Colonic mucosa (tissue), 4 donors: ENCODE measurements around the gene LANCL3. TPM values are rescaled to one million over a fixed set of nuclear protein-coding genes. Genes with fewer than 3 reads are reported as not detected.

ENCODE experiments used
- DNase-seq: peaks from one replicate; pipeline ENCODE4 v3.0.0-alpha.2; 2020
- H3K27ac ChIP-seq: fragments of 200-600 bp; one replicate; pipeline ENCODE4 v1.8.0; 2021
- H3K27me3 ChIP-seq: fragments of 200-600 bp; one replicate; pipeline ENCODE4 v1.8.0; 2021
- H3K36me3 ChIP-seq: fragments of 200-600 bp; one replicate; pipeline ENCODE4 v1.8.0; 2021
- H3K4me1 ChIP-seq: fragments of 200-600 bp; one replicate; pipeline ENCODE4 v1.8.0; 2021; ENCODE audit warnings: mild to moderate bottlenecking
- H3K4me3 ChIP-seq: fragments of 200-600 bp; one replicate; pipeline ENCODE4 v1.8.0; 2021
- H3K9ac ChIP-seq, 2 donors: one replicate each; pipeline ENCODE4 v1.7.0; 2013; ENCODE audit warnings: control low read depth in 2 of 2, low read depth in 2 of 2, low read length in 2 of 2
- H3K9me3 ChIP-seq: fragments of 200-600 bp; one replicate; pipeline ENCODE4 v1.8.0; 2021
- intact Hi-C: fragments of 100-400 bp; cut with DNase I; formaldehyde crosslinking; loops from one replicate; pipeline ENCODE4 v1.14.1; 2022
- total RNA-seq, 2 donors: library from RNA; stranded (reverse); fragmentation: NEBNext Ultra II Directional in 1 of 2; extraction: Animal tissue kit (Norgen Biotek cat#: 25700) in 1 of 2; gene quantifications; one replicate each; pipeline ENCODE4 v1.2.1, GENCODE V29; 2021
- TF ChIP-seq, protein P1 (sequence below): fragments of 200-600 bp; IDR thresholded peaks from one replicate; pipeline ENCODE4 v1.8.0; 2022; ENCODE audit warnings: antibody characterized with exemption, mild to moderate bottlenecking
- donor health status: healthy.
- donor health status: DM: no; HTN: no; CAD: no.
- donor health status: DM: no; HTN: no; CAD: no.

The LANCL3 gene
- total RNA-seq, 2 donors from 2014 or later = 1.9 to 3.5 TPM

DNA sequence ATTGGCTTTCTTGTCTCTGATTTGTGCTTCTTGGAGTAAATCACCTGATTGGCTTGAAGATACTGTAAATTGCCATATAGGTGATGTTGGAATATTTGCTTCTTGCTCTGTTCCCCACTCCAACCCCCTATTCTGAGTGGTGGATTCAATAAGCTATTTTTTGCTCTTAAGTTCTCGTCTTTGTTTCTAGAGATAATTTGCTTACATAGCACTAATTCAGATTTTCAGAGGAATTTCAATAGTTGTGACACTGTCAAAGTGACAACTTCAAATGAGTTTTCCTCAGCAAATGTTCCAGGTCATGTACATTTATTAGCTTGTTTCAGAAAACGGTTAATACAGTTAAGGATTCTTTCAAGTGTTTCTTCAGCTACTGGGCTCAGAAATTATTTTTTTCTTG, 18.6 kb downstream of the LANCL3 start:
- H3K9me3 ChIP-seq = no peaks in the 10 kb centered on the region
- intact Hi-C loops = no loop called here
- no peaks in the 10 kb centered on the region for H3K27me3 ChIP-seq
- no peak overlapping the region for H3K27ac ChIP-seq
- no peaks in the 10 kb centered on the region for H3K4me1 ChIP-seq
- no peaks in the 10 kb centered on the region for H3K36me3 ChIP-seq
- H3K9ac ChIP-seq = no peak overlapping the region
- TF ChIP-seq, protein P1, sequence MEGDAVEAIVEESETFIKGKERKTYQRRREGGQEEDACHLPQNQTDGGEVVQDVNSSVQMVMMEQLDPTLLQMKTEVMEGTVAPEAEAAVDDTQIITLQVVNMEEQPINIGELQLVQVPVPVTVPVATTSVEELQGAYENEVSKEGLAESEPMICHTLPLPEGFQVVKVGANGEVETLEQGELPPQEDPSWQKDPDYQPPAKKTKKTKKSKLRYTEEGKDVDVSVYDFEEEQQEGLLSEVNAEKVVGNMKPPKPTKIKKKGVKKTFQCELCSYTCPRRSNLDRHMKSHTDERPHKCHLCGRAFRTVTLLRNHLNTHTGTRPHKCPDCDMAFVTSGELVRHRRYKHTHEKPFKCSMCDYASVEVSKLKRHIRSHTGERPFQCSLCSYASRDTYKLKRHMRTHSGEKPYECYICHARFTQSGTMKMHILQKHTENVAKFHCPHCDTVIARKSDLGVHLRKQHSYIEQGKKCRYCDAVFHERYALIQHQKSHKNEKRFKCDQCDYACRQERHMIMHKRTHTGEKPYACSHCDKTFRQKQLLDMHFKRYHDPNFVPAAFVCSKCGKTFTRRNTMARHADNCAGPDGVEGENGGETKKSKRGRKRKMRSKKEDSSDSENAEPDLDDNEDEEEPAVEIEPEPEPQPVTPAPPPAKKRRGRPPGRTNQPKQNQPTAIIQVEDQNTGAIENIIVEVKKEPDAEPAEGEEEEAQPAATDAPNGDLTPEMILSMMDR = no peak
- no peak overlapping the region for H3K4me3 ChIP-seq
- DNase-seq = no peak

DNA sequence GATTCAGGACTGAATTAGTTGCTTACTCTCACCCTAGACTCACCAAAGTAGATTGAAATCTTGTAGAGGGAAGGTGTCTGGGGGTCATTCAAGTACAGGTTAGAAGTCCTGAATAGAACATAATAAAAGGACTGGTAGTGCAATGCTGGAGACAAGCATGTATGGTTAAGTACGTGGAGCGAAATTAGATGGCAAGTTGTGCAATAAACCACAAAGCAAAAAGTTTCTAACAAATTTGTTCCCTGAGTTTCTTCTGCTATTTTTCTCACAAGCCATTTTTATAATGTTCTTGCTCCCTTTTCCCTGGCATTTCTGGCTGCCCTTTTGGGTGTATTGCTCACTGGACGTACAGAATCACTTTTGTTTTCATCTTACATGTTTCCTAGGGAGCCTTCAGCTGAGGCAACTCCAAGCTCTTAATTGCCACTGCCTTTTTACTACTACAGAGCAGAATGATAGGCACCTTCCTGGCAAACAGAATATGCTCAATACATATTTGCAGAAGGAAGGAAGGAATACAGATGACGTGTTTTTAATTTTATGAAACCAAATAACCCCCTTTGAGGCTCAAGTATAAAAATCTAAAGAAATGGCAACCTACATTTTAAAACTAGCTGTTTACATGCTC, 23.4 kb downstream of the LANCL3 start:
- Histone ChIP-seq H3K4me1 (no peaks in the 10 kb centered on the region), H3K9ac (no peak overlapping the region), H3K27ac (no peak overlapping the region), H3K4me3 (no peak overlapping the region), H3K27me3 (no peaks in the 10 kb centered on the region), H3K36me3 (no peaks in the 10 kb centered on the region), H3K9me3 (no peaks in the 10 kb centered on the region)
- no peak for DNase-seq
- TF ChIP-seq, protein P1 = no peak
- intact Hi-C loops = no loop called here

DNA sequence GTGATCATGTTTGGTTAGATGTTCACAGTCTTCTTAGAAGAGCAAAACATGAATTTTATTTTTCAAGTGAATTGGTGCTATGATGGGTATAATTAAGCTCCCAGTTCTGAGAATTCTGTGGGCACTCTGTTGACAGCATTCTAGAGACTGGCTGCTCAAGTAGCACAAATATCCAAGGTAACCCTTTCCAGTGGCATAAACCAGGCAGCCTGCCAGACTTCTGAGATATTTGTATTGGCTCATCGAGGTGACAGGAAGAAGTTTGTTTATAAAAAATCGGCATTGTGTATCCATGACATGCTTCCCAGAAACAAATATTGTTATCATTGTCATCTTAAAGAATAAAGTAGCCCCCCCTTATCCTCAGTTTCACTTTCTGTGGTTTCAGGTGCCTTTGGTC, 28.3 kb downstream of the LANCL3 start:
- H3K36me3 ChIP-seq = no peaks in the 10 kb centered on the region
- H3K9ac ChIP-seq = no peak overlapping the region
- H3K27ac ChIP-seq = no peak overlapping the region
- no peaks in the 10 kb centered on the region for H3K27me3 ChIP-seq
- H3K4me3 ChIP-seq = no peak overlapping the region
- TF ChIP-seq, protein P1 = no peak
- intact Hi-C loops = no loop called here
- no peaks in the 10 kb centered on the region for H3K9me3 ChIP-seq
- no peaks in the 10 kb centered on the region for H3K4me1 ChIP-seq
- no peak for DNase-seq

DNA sequence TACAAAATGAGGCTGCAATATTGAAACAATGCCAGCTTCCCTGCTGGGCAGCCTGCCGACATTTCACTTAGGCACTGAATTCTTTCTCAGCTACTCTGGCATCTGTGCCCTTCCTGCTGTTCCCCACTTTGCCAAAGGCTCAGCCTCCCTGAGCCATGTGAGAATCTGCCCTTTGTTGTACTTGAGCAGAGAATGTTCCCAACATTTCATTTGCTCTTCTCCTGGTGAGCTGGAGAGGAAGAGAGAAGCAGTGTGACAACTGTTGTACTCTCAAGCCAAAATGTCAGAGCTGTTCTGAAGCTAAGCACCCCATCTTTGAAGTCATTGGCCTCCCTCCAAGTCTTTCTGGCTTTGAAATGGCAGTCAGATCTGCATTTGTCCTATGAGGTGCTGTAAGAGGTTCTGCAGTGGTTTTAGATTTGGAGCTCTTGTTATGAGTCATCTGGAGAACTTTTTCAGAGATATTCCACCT, 32.5 kb downstream of the LANCL3 start:
- Histone ChIP-seq H3K9me3 (no peaks in the 10 kb centered on the region), H3K36me3 (no peaks in the 10 kb centered on the region), H3K27ac (no peak overlapping the region), H3K4me1 (no peaks in the 10 kb centered on the region), H3K9ac (no peak overlapping the region), H3K27me3 (no peaks in the 10 kb centered on the region), H3K4me3 (no peak overlapping the region)
- intact Hi-C loops = no loop called here
- DNase-seq = no peak
- TF ChIP-seq, protein P1 = no peak

DNA sequence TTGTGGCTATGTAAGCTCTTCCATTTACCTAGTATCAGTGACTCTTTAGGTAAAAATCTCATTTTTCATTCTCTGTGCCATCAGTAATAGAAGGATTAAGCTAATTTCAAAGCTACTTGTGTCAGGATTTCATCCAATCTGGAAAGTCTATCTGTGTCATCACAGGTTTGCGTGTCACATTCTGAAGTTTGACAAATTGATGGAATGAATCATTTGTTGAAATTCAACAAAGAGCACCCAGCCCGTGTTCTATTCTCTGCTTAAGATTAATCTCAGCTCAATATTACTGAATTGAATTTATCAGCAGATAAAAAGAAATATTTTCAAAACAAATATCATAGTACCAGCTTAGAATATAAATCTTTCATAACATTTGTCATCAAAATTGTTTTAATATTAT, 35.8 kb downstream of the LANCL3 start:
- no peaks in the 10 kb centered on the region for H3K27me3 ChIP-seq
- H3K9me3 ChIP-seq = no peaks in the 10 kb centered on the region
- intact Hi-C loops = no loop called here
- H3K4me1 ChIP-seq = no peaks in the 10 kb centered on the region
- no peak for DNase-seq
- TF ChIP-seq, protein P1 = no peak
- no peak overlapping the region for H3K9ac ChIP-seq
- no peaks in the 10 kb centered on the region for H3K36me3 ChIP-seq
- no peak overlapping the region for H3K27ac ChIP-seq
- H3K4me3 ChIP-seq = no peak overlapping the region
